ENCODE data around the gene LRP1B. TPM values are rescaled to one million over a fixed set of nuclear protein-coding genes. Genes with fewer than 3 reads are reported as not detected.

The LRP1B gene
- total and polyA plus RNA-seq, 2 of the 8 experiments (the other 6 are each of a cell fraction or from before 2014, with no cell fraction given) = 0.03 TPM; not detected in 1

- Histone ChIP-seq H3K4me1 (replicated peaks in 1 of 4; ENCODE audit: control insufficient read depth in 3 of 4, insufficient read depth in 4 of 4, low read length in 3 of 4) (peaks cover 0 to 11% (median 0%) of the 10 kb centered on the region in 4 experiments; a peak in 1 of 7 replicates), H2BK120ac (replicated peaks; ENCODE audit: low read depth, low read length) (no peak overlapping the region), H2BK15ac (ENCODE audit: low read length) (no peak overlapping the region), H3K27ac (ENCODE audit: low read depth, low read length) (no peak overlapping the region), H3K4ac (replicated peaks; ENCODE audit: insufficient read length, low read depth, low read length) (no peak overlapping the region), H2AK5ac (ENCODE audit: low read depth, low read length) (no peak overlapping the region), H2BK12ac (ENCODE audit: low read depth, low read length) (no peak overlapping the region), H4K91ac (replicated peaks; ENCODE audit: insufficient read length, low read length) (no peak overlapping the region), H2AFZ (ENCODE audit: low read length) (no peak overlapping the region), H2BK5ac (ENCODE audit: low read depth, low read length) (no peak overlapping the region), H3K27me3 (replicated peaks in 1 of 4; ENCODE audit: control insufficient read depth in 3 of 4, extremely low read depth in 1 of 4, insufficient read depth in 3 of 4, low read length in 3 of 4) (no peaks in the 10 kb centered on the region), H3K79me2 (ENCODE audit: control insufficient read depth in 1 of 2, insufficient read depth in 2 of 2, low read length in 2 of 2) (no peaks in the 10 kb centered on the region), H3K14ac (ENCODE audit: insufficient read length) (no peak overlapping the region), H3K36me3 (ENCODE audit: control insufficient read depth in 2 of 4, insufficient read depth in 4 of 4, low read length in 3 of 4) (no peaks in the 10 kb centered on the region), H3K18ac (ENCODE audit: extremely low read depth, low read length) (no peak overlapping the region), H3K9ac (replicated peaks in 1 of 4; ENCODE audit: extremely low read depth in 1 of 4, low read depth in 3 of 4, low read length in 3 of 4) (no peak overlapping the region), H4K20me1 (replicated peaks in 1 of 2; ENCODE audit: control insufficient read depth in 1 of 2, insufficient read depth in 2 of 2, low read length in 2 of 2) (no peaks in the 10 kb centered on the region), H3K4me2 (ENCODE audit: insufficient read depth in 1 of 2, low read depth in 2 of 2, low read length in 2 of 2) (no peak overlapping the region), H3K79me1 (ENCODE audit: low read depth, low read length) (no peaks in the 10 kb centered on the region), H4K5ac (ENCODE audit: insufficient read length, low read depth, low read length) (no peak overlapping the region), H2BK20ac (ENCODE audit: low read length) (no peak overlapping the region), H3K9me3 (ENCODE audit: insufficient read depth in 2 of 2, low read depth in 1 of 2, low read length in 1 of 2) (no peaks in the 10 kb centered on the region), H3K56ac (replicated peaks; ENCODE audit: insufficient read length, low read depth, low read length) (no peak overlapping the region), H3K23ac (ENCODE audit: insufficient read length) (no peak overlapping the region), H3K4me3 (ENCODE audit: extremely low read depth in 1 of 4, insufficient read depth in 2 of 4, low read depth in 3 of 4, low read length in 4 of 4) (no peak overlapping the region), H4K8ac (ENCODE audit: extremely low read depth, insufficient read depth, low read length) (no peak overlapping the region), H3K23me2 (ENCODE audit: low read depth, low read length) (no peaks in the 10 kb centered on the region)
- no peak for FAIRE-seq
- CTCF ChIA-PET (ENCODE audit: partially characterized antibody) = no interaction called here
- 43% methylated on average over 2 of the region's 2 CpGs; no CpG with 5 or more reads in 1 of the 2 experiments for WGBS, 2 experiments (ENCODE audit: extremely low coverage in 1 of 2, insufficient coverage in 1 of 2, insufficient read length in 1 of 2, insufficient replicate concordance in 2 of 2, low coverage in 1 of 2, low lambda C conversion rate in 2 of 2, missing lambda C conversion rate in 1 of 2)
- DNase-seq (ENCODE audit: low read depth in 1 of 2, low spot score in 2 of 2) = no peak
- POLR2A ChIA-PET (ENCODE audit: partially characterized antibody) = no interaction called here
- no peak for TF ChIP-seq YY1 (IDR thresholded peaks at IDR 0.05; ENCODE audit: low read depth, low read length)
- TF ChIP-seq SP2 (IDR thresholded peaks at IDR 0.05; ENCODE audit: low read length) = no peak
- TF ChIP-seq KDM5A (IDR thresholded peaks at IDR 0.05; ENCODE audit: low read length) = no peak
- TF ChIP-seq BACH1 (IDR thresholded peaks at IDR 0.05; ENCODE audit: low read length) = no peak
- TF ChIP-seq CHD1 (IDR thresholded peaks at IDR 0.05; ENCODE audit: low read depth, low read length) = no peak
- no peak for TF ChIP-seq JUN (IDR thresholded peaks at IDR 0.05; ENCODE audit: low read depth, low read length)
- TF ChIP-seq CBX5 (IDR thresholded peaks at IDR 0.05; ENCODE audit: low read depth, low read length) = no peak
- TF ChIP-seq TAF7 (optimal IDR thresholded peaks at IDR 0.05; ENCODE audit: borderline replicate concordance, low read depth, low read length) = no peak
- TF ChIP-seq EP300 (IDR thresholded peaks at IDR 0.05; ENCODE audit: borderline replicate concordance in 1 of 2, low read depth in 2 of 2, low read length in 2 of 2) = no peak
Measured at GRCh38 chr2:140353541-140353940, 1777.3 kb downstream of the LRP1B start.

Data from H1 (cell line).